OCI-M1 (cell line): ENCODE results near the gene HINFP.

Source experiments
- DNase-seq: peaks from one replicate; lab custom pipeline; 2025; lab: John Stamatoyannopoulos, UW

Gene HINFP, protein sequence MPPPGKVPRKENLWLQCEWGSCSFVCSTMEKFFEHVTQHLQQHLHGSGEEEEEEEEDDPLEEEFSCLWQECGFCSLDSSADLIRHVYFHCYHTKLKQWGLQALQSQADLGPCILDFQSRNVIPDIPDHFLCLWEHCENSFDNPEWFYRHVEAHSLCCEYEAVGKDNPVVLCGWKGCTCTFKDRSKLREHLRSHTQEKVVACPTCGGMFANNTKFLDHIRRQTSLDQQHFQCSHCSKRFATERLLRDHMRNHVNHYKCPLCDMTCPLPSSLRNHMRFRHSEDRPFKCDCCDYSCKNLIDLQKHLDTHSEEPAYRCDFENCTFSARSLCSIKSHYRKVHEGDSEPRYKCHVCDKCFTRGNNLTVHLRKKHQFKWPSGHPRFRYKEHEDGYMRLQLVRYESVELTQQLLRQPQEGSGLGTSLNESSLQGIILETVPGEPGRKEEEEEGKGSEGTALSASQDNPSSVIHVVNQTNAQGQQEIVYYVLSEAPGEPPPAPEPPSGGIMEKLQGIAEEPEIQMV

DNA sequence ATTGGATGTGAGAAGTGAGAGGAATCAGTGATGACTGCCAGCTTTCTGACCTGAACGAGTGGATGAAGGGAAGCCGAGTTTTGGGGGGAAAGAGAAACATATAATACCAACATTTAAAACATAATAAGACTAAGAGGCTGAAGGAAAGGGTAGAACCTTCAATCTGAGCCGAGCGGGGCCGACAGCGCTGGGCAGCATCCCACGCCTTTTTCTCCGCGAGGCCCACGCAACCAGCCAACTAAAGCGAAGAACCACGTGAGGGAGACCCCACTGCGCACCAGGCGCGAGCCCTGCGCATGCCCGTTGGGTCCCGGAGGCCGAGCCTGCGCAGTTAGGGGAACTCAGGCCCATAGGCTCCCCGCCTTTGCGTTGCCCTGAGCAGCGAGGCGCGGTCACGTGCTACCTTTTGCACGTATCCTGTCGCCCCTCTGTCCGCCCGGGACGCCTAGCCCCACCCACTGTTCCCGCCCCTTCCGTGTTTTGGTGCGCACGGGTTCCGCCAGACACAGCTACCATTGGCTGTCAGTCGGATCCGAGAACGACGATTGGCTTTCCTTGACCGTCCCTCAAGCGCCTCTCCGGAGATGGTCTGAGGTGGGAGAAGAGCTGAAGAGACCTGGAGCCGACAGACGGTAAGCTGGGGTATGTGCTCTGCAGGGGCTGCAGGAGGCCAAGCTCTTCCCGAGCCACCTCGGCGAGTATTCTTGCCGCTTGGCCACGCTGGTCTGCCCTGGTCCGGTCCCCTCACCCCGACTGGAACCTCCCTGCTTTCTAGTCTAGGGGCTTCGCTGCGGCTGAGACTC lies at the start of gene HINFP:
Gene HINFP, plus strand, starts transcription at position 573 of the 803 bp plus-strand sequence. CDS start 5,365 bp downstream, outside the sequence.
- DNase-seq = peak; percentile 100

GRCh38 chr11:119077839-119078238 lies 43.5 kb upstream of the HINFP start:
- DNase-seq = no peak

DNA sequence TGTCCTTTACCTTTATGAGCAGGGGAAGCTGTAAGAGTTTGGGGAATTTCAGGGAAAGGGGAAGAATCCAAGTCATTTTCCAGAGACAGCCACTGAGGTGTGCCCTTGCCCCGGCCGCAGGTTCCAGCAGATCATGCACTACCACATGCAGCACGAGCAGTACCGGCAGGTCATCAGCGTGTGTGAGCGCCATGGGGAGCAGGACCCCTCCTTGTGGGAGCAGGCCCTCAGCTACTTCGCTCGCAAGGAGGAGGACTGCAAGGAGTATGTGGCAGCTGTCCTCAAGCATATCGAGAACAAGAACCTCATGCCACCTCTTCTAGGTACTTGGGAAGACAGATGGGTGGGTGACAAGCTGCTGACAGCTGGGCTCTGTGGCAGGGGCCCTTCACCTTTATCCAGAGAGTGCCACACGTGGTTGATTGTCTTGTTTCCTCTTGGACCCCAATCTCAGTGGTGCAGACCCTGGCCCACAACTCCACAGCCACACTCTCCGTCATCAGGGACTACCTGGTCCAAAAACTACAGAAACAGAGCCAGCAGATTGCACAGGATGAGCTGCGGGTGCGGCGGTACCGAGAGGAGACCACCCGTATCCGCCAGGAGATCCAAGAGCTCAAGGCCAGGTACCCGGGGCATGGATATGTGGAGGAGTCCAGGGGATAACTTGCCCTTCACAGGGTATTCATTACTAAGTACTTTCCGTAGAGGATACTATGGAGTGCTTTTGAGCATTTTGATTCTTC lies 42.5 kb upstream of the HINFP start:
- DNase-seq = no peak

DNA sequence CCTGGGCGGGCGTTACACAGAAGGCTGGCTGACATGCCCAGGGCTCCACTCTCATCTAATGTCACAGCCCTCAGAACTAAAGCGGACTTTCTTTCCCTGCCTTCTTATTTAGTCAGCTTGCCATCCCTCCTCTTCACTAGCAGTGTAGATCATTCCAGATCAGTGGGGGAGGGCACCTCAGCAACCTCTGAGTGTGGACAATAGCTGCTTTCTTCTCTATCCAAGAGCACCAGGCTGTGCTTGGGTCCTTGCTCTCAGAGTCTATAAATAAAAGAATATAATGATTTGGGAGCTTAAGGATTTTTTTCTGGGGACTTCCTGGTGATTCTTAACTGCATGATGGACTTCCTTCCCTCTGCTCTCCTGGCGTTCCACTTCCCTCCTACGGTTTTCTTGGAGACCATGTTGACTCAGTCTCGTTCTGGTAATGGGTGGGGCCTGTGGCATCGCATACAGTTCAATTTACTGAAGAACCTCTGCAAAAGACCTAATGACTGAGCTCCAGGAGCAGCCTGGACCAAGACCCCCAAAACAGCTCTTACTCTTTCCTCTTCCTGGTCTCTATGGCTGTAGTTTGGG lies 39.6 kb upstream of the HINFP start:
- no peak for DNase-seq

GRCh38 chr11:119084663-119085436 lies 36.5 kb upstream of the HINFP start, which contains the start of gene HMBS:
HMBS (plus strand) TSS chr11:119084881; CDS start chr11:119085034, 153 bp downstream.
- DNase-seq = peak; percentile 99

DNA sequence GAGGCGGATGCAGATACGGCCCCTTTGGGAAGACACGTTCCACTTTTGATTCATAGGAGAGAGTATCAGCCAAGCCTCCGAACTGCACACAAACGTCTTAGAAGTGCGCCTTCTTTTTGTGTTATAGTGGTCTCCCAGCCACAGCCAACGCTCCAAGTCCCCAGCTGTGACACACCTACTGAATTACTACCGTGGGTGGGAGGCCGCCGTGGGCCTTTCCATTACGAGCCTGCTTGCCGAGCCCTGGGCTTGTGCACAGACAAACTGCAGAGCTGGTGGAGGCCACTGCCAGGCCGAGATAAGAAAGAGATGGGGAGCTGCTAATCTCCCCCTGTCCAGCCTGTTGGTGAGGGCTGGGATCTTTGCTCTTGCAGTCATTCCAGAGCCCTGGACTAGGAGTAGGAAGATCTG lies 35.9 kb upstream of the HINFP start:
- DNase-seq = peak; percentile 90

- DNase-seq = no peak
These were observed 34.3 kb upstream of the HINFP start for GRCh38 chr11:119087123-119087522.

- peak; percentile 96 for DNase-seq
These were observed 33.6 kb upstream of the HINFP start for GRCh38 chr11:119087747-119088241.

DNA sequence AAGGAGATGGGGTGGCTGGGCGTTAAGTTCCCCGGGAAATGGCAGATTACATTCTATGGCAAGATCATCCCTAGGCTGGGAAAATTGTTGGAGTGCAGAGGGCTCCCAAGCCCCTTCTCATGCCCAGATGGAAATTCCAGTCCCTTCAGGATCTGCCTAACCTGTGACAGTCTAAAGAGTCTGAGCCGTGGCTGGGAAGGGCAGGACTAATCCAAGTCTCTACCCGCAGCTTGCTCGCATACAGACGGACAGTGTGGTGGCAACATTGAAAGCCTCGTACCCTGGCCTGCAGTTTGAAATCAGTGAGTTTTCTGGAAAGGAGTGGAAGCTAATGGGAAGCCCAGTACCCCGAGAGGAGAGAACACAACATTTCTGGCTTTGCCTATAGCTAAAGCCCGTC lies 33.0 kb upstream of the HINFP start:
- DNase-seq = no peak

GRCh38 chr11:119089319-119089718 lies 32.1 kb upstream of the HINFP start:
- peak; percentile 42 for DNase-seq

GRCh38 chr11:119091178-119091577 lies 30.2 kb upstream of the HINFP start:
- no peak for DNase-seq

- peak; percentile 55 for DNase-seq
These were observed 29.2 kb upstream of the HINFP start for GRCh38 chr11:119091966-119092879.

DNA sequence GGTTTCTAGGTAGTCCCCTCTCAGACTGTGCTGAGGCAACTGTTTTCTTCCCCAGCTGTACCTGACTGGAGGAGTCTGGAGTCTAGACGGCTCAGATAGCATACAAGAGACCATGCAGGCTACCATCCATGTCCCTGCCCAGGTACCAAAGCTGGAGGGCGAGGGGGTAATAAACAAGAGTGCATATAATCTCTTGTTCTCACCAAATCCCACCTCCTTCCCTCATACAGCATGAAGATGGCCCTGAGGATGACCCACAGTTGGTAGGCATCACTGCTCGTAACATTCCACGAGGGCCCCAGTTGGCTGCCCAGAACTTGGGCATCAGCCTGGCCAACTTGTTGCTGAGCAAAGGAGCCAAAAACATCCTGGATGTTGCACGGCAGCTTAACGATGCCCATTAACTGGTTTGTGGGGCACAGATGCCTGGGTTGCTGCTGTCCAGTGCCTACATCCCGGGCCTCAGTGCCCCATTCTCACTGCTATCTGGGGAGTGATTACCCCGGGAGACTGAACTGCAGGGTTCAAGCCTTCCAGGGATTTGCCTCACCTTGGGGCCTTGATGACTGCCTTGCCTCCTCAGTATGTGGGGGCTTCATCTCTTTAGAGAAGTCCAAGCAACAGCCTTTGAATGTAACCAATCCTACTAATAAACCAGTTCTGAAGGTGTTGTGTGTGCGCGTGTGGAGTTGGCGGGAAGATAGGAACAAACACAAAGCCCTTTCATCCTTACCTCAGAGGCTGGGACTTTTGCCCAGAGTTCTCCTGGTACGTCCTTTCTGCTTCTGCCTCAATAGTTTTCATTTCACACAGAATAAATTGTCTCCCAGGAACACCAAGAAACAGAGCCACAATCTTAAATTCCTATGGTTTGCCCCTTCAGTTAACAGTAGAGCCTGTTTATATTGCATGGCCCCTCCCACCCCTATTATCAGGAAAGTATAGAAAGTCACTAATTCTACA lies 28.2 kb upstream of the HINFP start:
- DNase-seq = peak; percentile 60

DNA sequence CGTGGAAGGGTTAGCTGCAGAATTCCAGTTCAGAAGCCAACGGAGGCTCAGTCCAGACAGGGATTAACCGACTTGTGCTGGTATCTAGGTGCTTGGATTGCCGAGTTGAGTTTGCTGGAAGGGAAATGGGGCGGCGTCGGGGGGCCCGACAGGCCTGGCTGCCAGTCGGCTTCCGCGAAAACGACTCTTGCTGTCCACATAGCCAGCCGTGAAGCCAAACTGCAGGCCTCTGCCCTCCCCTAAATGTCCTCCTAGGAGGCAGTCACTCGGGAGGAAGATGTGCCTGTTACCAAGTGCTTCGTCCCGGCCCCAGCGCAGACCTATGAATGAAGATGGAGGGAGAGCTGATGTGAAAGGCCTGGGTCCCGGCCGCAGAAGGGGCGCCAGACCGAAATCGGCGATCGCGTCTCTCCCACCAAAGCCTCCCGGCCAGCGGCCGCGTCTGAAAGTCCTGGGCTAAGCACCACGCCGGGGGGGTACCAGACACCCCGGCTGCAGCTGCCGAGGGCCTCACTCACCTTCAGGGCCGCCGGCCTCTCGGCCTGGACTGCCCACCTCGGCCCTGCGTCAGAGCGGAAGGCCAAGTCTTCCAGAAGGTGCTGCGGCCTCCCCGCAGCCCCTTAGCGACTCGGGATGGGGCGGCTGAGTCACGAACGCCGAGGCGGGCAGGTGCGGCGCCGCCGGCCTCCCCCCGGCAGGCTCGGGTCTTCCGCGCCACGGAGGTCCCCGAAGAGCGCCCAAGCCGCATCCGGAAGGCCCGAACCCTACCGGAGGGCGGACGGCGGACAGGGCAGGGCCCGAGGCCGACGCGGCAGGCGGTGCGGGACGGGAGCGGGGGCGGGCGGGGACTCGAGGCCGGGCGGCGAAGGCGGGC lies 27.2 kb upstream of the HINFP start:
- DNase-seq = peak; percentile 69

DNA sequence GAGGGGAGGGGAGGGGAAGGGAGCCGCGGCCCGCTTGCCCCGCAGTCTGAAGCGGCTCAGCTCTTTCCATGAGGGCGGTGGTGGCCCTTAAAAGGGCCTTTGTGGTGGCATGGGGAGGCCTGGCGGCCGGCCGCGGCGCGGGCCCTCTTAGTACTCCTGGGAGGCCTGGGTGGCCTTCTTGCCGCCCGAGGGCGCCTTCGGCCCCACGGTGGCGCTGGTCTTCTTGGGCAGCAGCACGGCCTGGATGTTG lies 26.6 kb upstream of the HINFP start:
- peak; percentile 89 for DNase-seq

GRCh38 chr11:119095066-119095880 lies 26.1 kb upstream of the HINFP start:
- DNase-seq = peak; percentile 100

DNA sequence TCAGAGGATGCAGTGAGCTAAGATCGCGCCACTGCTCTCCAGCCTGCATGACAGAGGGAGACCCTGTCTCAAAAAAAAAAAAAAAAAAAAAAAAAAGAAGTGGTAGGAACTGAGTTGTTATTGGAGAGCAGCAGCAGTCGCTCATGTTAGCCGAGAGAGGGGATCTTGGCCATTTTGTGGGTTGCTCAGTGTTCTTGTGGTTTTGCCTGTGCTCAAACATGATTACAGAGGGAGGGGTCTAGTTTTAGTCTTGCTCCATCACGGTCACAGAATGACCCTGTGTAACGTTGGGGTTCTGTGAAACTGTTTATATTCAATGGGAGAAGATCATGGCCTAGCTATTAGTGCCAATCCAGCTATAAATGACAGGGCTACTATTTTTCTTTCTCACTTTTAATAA lies 21.7 kb upstream of the HINFP start:
- no peak for DNase-seq
